IMR-90 (cell line): ENCODE data around the gene NHLRC1. TPM values are rescaled to one million over a fixed set of nuclear protein-coding genes. Genes with fewer than 3 reads are reported as not detected.

ENCODE experiments used
- ATAC-seq: fragments of 200-7000 bp; cut with Tn5 transposase; 2 replicates; pipeline ENCODE4 v1.9.1; 2020; ENCODE audit warnings: low read depth, mild to moderate bottlenecking, moderate library complexity
- BruUV-seq: library from RNA; stranded (reverse); fragments of 400-500 nt; replicated peaks from 2 replicates; lab custom pipeline; 2021; lab: Mats Ljungman, UMichigan
- CTCF ChIA-PET: fragments of 300-600 bp; formaldehyde crosslinking; extraction: SDS; loops from one replicate; lab custom pipeline; 2021; ENCODE audit warnings: antibody characterized with exemption; lab: Yijun Ruan, JAX
- POLR2A ChIA-PET: fragments of 300-600 bp; sonication (Branson Sonifier 250); formaldehyde crosslinking; loops from one replicate; lab custom pipeline; 2022; ENCODE audit warnings: antibody characterized with exemption; ENCODE audit not compliant: unreplicated experiment; lab: Charles Lee
- DNase-seq: peaks from one replicate; pipeline ENCODE4 v3.0.0; 2013
- H2AFZ ChIP-seq: replicated peaks from 2 replicates; pipeline ENCODE3; 2013; ENCODE audit warnings: low read length, mild to moderate bottlenecking; ENCODE audit not compliant: poor library complexity
- H2AK5ac ChIP-seq: 2 replicates; pipeline ENCODE4 v1.6.1; 2013; ENCODE audit warnings: low read depth, low read length, inconsistent platforms
- H2AK9ac ChIP-seq: replicated peaks from 2 replicates; pipeline ENCODE3; 2013; ENCODE audit warnings: mild to moderate bottlenecking, low read depth, low read length, moderate library complexity; ENCODE audit not compliant: poor library complexity
- H2BK120ac ChIP-seq: 2 replicates; pipeline ENCODE4 v1.6.1; 2013; ENCODE audit warnings: low read depth, low read length, inconsistent platforms
- H2BK15ac ChIP-seq: 3 replicates; pipeline ENCODE4 v1.6.1; 2013; ENCODE audit warnings: low read depth, low read length, inconsistent platforms
- H2BK20ac ChIP-seq: 2 replicates; pipeline ENCODE4 v1.6.1; 2013; ENCODE audit warnings: low read depth, mild to moderate bottlenecking, inconsistent platforms, low read length, moderate library complexity
- H2BK5ac ChIP-seq: 2 replicates; pipeline ENCODE4 v1.6.1; 2013; ENCODE audit warnings: mild to moderate bottlenecking, low read depth, low read length, inconsistent platforms; ENCODE audit not compliant: poor library complexity, severe bottlenecking
- H3K14ac ChIP-seq: replicated peaks from 2 replicates; pipeline ENCODE4 v1.6.1; 2013; ENCODE audit warnings: low read depth, low read length, inconsistent platforms
- H3K18ac ChIP-seq: 2 replicates; pipeline ENCODE4 v1.6.1; 2013; ENCODE audit warnings: low read depth, low read length, control low read depth
- H3K23ac ChIP-seq: 2 replicates; pipeline ENCODE4 v1.6.1; 2013; ENCODE audit warnings: low read depth, low read length, inconsistent platforms
- H3K27ac ChIP-seq: 2 replicates; pipeline ENCODE4 v1.5.1; 2013; ENCODE audit warnings: mild to moderate bottlenecking, control low read depth, low read length; ENCODE audit not compliant: insufficient read depth
- H3K27me3 ChIP-seq: 2 replicates; pipeline ENCODE4 v1.6.1; 2013; ENCODE audit warnings: low read length; ENCODE audit not compliant: control insufficient read depth, insufficient read depth
- H3K36me3 ChIP-seq: 2 replicates; pipeline ENCODE4 v1.6.1; 2013; ENCODE audit warnings: low read length, mixed read lengths; ENCODE audit not compliant: control insufficient read depth, insufficient read depth
- H3K4ac ChIP-seq: 2 replicates; pipeline ENCODE4 v1.6.1; 2013; ENCODE audit warnings: low read depth, low read length, inconsistent platforms
- H3K4me1 ChIP-seq: 2 replicates; pipeline ENCODE4 v1.6.1; 2013; ENCODE audit warnings: low read length, mixed read lengths; ENCODE audit not compliant: control insufficient read depth, insufficient read depth
- H3K4me2 ChIP-seq: 2 replicates; pipeline ENCODE4 v1.6.1; 2013; ENCODE audit warnings: low read depth, mild to moderate bottlenecking, control low read depth, low read length, moderate library complexity
- H3K4me3 ChIP-seq: 2 replicates; pipeline ENCODE4 v1.5.1; 2013; ENCODE audit warnings: low read depth, mild to moderate bottlenecking, control low read depth, low read length, moderate library complexity; ENCODE audit not compliant: insufficient read depth
- H3K56ac ChIP-seq: 2 replicates; pipeline ENCODE4 v1.6.1; 2013; ENCODE audit warnings: low read length, inconsistent platforms; ENCODE audit not compliant: insufficient read depth; ENCODE audit errors: extremely low read depth
- H3K79me1 ChIP-seq, 2 experiments: 2 replicates each; pipeline ENCODE4 v1.6.1; 2013; ENCODE audit warnings: low read length in 2 of 2, inconsistent platforms in 1 of 2, low read depth in 1 of 2
- H3K9ac ChIP-seq: 2 replicates; pipeline ENCODE4 v1.6.1; 2013; ENCODE audit warnings: low read depth, low read length, control low read depth
- H3K9me1 ChIP-seq: 2 replicates; pipeline ENCODE4 v1.6.1; 2013; ENCODE audit warnings: low read length, inconsistent platforms; ENCODE audit not compliant: insufficient read depth
- H3K9me3 ChIP-seq: 2 replicates; pipeline ENCODE4 v1.6.1; 2013; ENCODE audit warnings: low read length; ENCODE audit not compliant: control insufficient read depth, insufficient read depth
- H4K20me1 ChIP-seq: 2 replicates; pipeline ENCODE4 v1.6.1; 2013; ENCODE audit warnings: low read length, inconsistent platforms; ENCODE audit not compliant: insufficient read depth
- H4K5ac ChIP-seq: 2 replicates; pipeline ENCODE4 v1.6.1; 2013; ENCODE audit warnings: mild to moderate bottlenecking, low read depth, low read length, control low read depth
- H4K8ac ChIP-seq, 2 experiments: 2 replicates each; pipeline ENCODE4 v1.6.1; 2013; ENCODE audit warnings: low read depth in 2 of 2, low read length in 2 of 2, control low read depth in 1 of 2, inconsistent platforms in 1 of 2
- H4K91ac ChIP-seq: 2 replicates; pipeline ENCODE4 v1.6.1; 2013; ENCODE audit warnings: low read depth, low read length, inconsistent platforms; ENCODE audit not compliant: insufficient read depth
- CTCF ChIP-seq: conservative IDR thresholded peaks from 2 replicates; pipeline ENCODE4 v1.5.1; 2012; ENCODE audit warnings: mild to moderate bottlenecking, low read depth, low read length, improper control_type of control experiment
- ELK1 ChIP-seq: fragments of 150-350 bp; IDR thresholded peaks from 2 replicates; pipeline ENCODE4 v1.6.1; 2016; ENCODE audit warnings: low read depth, mild to moderate bottlenecking, low read length, moderate library complexity, borderline replicate concordance
- FOS ChIP-seq: fragments of 150-350 bp; IDR thresholded peaks from 2 replicates; pipeline ENCODE4 v1.6.1; 2016; ENCODE audit warnings: low read depth, low read length
- MAFK ChIP-seq: IDR thresholded peaks from 2 replicates; pipeline ENCODE4 v1.6.1; 2012; ENCODE audit warnings: low read depth, low read length, improper control_type of control experiment
- MAZ ChIP-seq: IDR thresholded peaks from 2 replicates; pipeline ENCODE4 v1.6.1; 2012; ENCODE audit warnings: low read depth, mild to moderate bottlenecking, low read length, improper control_type of control experiment, moderate library complexity, borderline replicate concordance
- NFE2L2 ChIP-seq: fragments of 150-350 bp; IDR thresholded peaks from 2 replicates; pipeline ENCODE4 v1.6.1; 2016; ENCODE audit warnings: low read depth, mild to moderate bottlenecking, low read length
- POLR2A ChIP-seq: IDR thresholded peaks from 2 replicates; pipeline ENCODE4 v1.6.1; 2012; ENCODE audit warnings: mild to moderate bottlenecking, low read depth, low read length
- RAD21 ChIP-seq: IDR thresholded peaks from 2 replicates; pipeline ENCODE4 v1.6.1; 2012; ENCODE audit warnings: low read length, improper control_type of control experiment
- RCOR1 ChIP-seq: IDR thresholded peaks from 2 replicates; pipeline ENCODE4 v1.6.1; 2012; ENCODE audit warnings: mild to moderate bottlenecking, low read length, improper control_type of control experiment; ENCODE audit not compliant: insufficient replicate concordance
- RFX5 ChIP-seq: IDR thresholded peaks from 2 replicates; pipeline ENCODE4 v1.8.0; 2012; ENCODE audit warnings: low read depth, mild to moderate bottlenecking, low read length, moderate library complexity
- WGBS, 2 experiments: methylation state at CpG; one replicate each; pipeline versions ENCODE4 v1.1.5 to v1.1.7; 2013; ENCODE audit warnings: missing lambda C conversion rate in 2 of 2; ENCODE audit not compliant: insufficient read length in 1 of 2; ENCODE audit errors: extremely low coverage in 2 of 2; 5-methylcytosine and 5-hydroxymethylcytosine counted together
- dilution Hi-C: fragments of 300-500 bp; cut with HindIII; formaldehyde crosslinking; loops from one replicate; pipeline ENCODE4 v1.14.3; 2018; ENCODE audit warnings: low sequenced_read_pairs; ENCODE audit not compliant: unreplicated experiment
- in situ Hi-C: fragments of 300-500 bp; cut with MboI; formaldehyde crosslinking; loops from 3 replicates; pipeline ENCODE4 v1.14.3; 2019; ENCODE audit warnings: low sequenced_read_pairs, inconsistent platforms, mixed read lengths
- intact Hi-C: fragments of 100-400 bp; cut with micrococcal nuclease; formaldehyde crosslinking; loops from 2 replicates; pipeline ENCODE4 v1.10.0; 2022
- polyA plus RNA-seq, 3 experiments: library from polyadenylated mRNA; depleted of rRNA; stranded (reverse); fragments of >200 nt; gene quantifications; 2 replicates each; pipeline ENCODE4 v1.2.3, GENCODE V29; 2012; ENCODE audit warnings: low replicate concordance in 1 of 3
- total RNA-seq: library from RNA; depleted of rRNA; stranded (reverse); fragments of >200 nt; gene quantifications from 2 replicates; pipeline ENCODE4 v1.2.3, GENCODE V29; 2012

Gene NHLRC1
- total and polyA plus RNA-seq, 2 of the 4 experiments (the other 2 are of a cell fraction) = 1.1 TPM

- no peaks in the 10 kb centered on the region for H3K4me1 ChIP-seq
- H2BK20ac ChIP-seq = no peak overlapping the region
- H3K23ac ChIP-seq = no peak overlapping the region
- dilution Hi-C loops = no loop called here
- no TSS peak for BruUV-seq
- no peak overlapping the region for H2AK9ac ChIP-seq
- no peaks in the 10 kb centered on the region for H3K27me3 ChIP-seq
- ATAC-seq (no peak), DNase-seq (no peak)
- no peak overlapping the region for H2AFZ ChIP-seq
- H4K91ac ChIP-seq = no peak overlapping the region
- H4K20me1 ChIP-seq = no peaks in the 10 kb centered on the region
- no peak overlapping the region for H4K8ac ChIP-seq
- no peaks in the 10 kb centered on the region for H3K9me3 ChIP-seq
- no peak overlapping the region for H3K4me3 ChIP-seq
- H2BK120ac ChIP-seq = no peak overlapping the region
- H2AK5ac ChIP-seq = no peak overlapping the region
- no peak overlapping the region for H3K56ac ChIP-seq
- no peak overlapping the region for H3K9ac ChIP-seq
- no peak overlapping the region for H3K18ac ChIP-seq
- no peak overlapping the region for H2BK15ac ChIP-seq
- CTCF ChIA-PET = interaction anchor here (0.6 kb wide), 2 partner anchors 17 to 1619 kb away, joined by 7 to 8 read pairs; no protein-coding TSS in a partner anchor
- H4K5ac ChIP-seq = no peak overlapping the region
- in situ Hi-C loops = no loop called here
- no peak overlapping the region for H3K27ac ChIP-seq
- WGBS, 2 experiments = no CpG with 5 or more reads among the region's 2 CpGs
- intact Hi-C loops = no loop called here
- H3K36me3 ChIP-seq = peaks cover 15% of the 10 kb centered on the region
- H3K4ac ChIP-seq = no peak overlapping the region
- no peaks in the 10 kb centered on the region; a peak in 1 of 4 replicates for H3K79me1 ChIP-seq
- no peak overlapping the region for H3K4me2 ChIP-seq
- peaks cover 6% of the 10 kb centered on the region; the same call in 1 of the 2 replicates for H3K9me1 ChIP-seq
- TF ChIP-seq NFE2L2 = no peak
- no peak for TF ChIP-seq RCOR1
- TF ChIP-seq CTCF = no peak
- TF ChIP-seq FOS = no peak
- no peak for TF ChIP-seq MAZ
- no peak for TF ChIP-seq MAFK
- TF ChIP-seq POLR2A = no peak
- TF ChIP-seq RFX5 = no peak
- TF ChIP-seq RAD21 = no peak
- TF ChIP-seq ELK1 = no peak
- H2BK5ac ChIP-seq = no peak overlapping the region
- H3K14ac ChIP-seq = no peak overlapping the region
- POLR2A ChIA-PET = no interaction called here
These were observed 39.9 kb upstream of the NHLRC1 start for GRCh38 chr6:18162401-18162800.
